Measurements from ENCODE around the gene PDE9A. TPM values are rescaled to one million over a fixed set of nuclear protein-coding genes. Genes with fewer than 3 reads are reported as not detected.

Gene PDE9A
- total RNA-seq, 5 donors from 2014 or later (not counting 1 experiment from before 2014, with no cell fraction given) = 11.5 to 18.3 (median 16.1) TPM

GRCh38 chr21:42685954-42686500 is 32.6 kb downstream of the PDE9A start:
- ATAC-seq (replicated peaks in 1 of 4) (no peak), DNase-seq (no peak)
- no peaks in the 10 kb centered on the region for H3K27me3 Mint-ChIP-seq
- Histone ChIP-seq H3K27ac (ENCODE audit: low read length) (no peak overlapping the region), H3K36me3 (ENCODE audit: control insufficient read depth in 2 of 2, extremely low read depth in 1 of 2, insufficient read depth in 1 of 2, low read length in 1 of 2) (peaks cover 0 to 17% of the 10 kb centered on the region in 2 donors), H3K4me3 (ENCODE audit: control insufficient read depth in 1 of 2, extremely low read depth in 1 of 2, low read length in 1 of 2) (no peak overlapping the region), H3K27me3 (replicated peaks in 1 of 2; ENCODE audit: control insufficient read depth in 2 of 2, extremely low read depth in 1 of 2, insufficient read depth in 2 of 2, low read length in 1 of 2) (peaks cover 0 to 4% of the 10 kb centered on the region in 2 experiments), H3K4me1 (ENCODE audit: control insufficient read depth in 1 of 2, extremely low read depth in 1 of 2, insufficient read depth in 2 of 2, low read length in 2 of 2) (peaks cover 33 to 42% of the 10 kb centered on the region in 2 experiments), H3K9me3 (no peaks in the 10 kb centered on the region)
- peak overlapping the region in 1 of 3 donors; percentile 84 for H3K4me3 Mint-ChIP-seq
- 97% methylated on average over 28 of the region's 41 CpGs for WGBS (ENCODE audit: insufficient coverage)
- H3K9me3 Mint-ChIP-seq = no peaks in the 10 kb centered on the region
- H3K4me1 Mint-ChIP-seq = peaks cover 43 to 50% (median 49%) of the 10 kb centered on the region in 3 donors
- CTCF ChIA-PET = interaction anchor here in 1 of 2 donors (0.6 kb wide), 1 partner anchor 9 kb away, joined by 6 read pairs; no protein-coding TSS in a partner anchor
- POLR2A ChIA-PET = no interaction called here
- peaks cover 4% of the 10 kb centered on the region for H3K36me3 Mint-ChIP-seq
- peak overlapping the region; percentile 27 to 92 for H3K27ac Mint-ChIP-seq

- H3K27me3 Mint-ChIP-seq = no peaks in the 10 kb centered on the region
- Histone ChIP-seq H3K27me3 (replicated peaks in 1 of 2; ENCODE audit: control insufficient read depth in 2 of 2, extremely low read depth in 1 of 2, insufficient read depth in 2 of 2, low read length in 1 of 2) (peaks cover 0 to 4% of the 10 kb centered on the region in 2 experiments), H3K4me1 (ENCODE audit: control insufficient read depth in 1 of 2, extremely low read depth in 1 of 2, insufficient read depth in 2 of 2, low read length in 2 of 2) (peaks cover 16 to 25% of the 10 kb centered on the region in 2 experiments), H3K27ac (ENCODE audit: low read length) (no peak overlapping the region), H3K36me3 (ENCODE audit: control insufficient read depth in 2 of 2, extremely low read depth in 1 of 2, insufficient read depth in 1 of 2, low read length in 1 of 2) (peaks cover 0 to 28% of the 10 kb centered on the region in 2 donors), H3K4me3 (ENCODE audit: control insufficient read depth in 1 of 2, extremely low read depth in 1 of 2, low read length in 1 of 2) (no peak overlapping the region), H3K9me3 (no peaks in the 10 kb centered on the region)
- DNase-seq = no peak
- H3K27ac Mint-ChIP-seq = peak overlapping the region; percentile 16 to 53
- ChIA-PET CTCF (no interaction called here), POLR2A (no interaction called here)
- H3K4me1 Mint-ChIP-seq = peaks cover 25 to 32% (median 32%) of the 10 kb centered on the region in 3 donors
- no peak overlapping the region for H3K4me3 Mint-ChIP-seq
- ATAC-seq (replicated peaks in 1 of 4) = no peak
- H3K36me3 Mint-ChIP-seq = peaks cover 4% of the 10 kb centered on the region
- WGBS (ENCODE audit: insufficient coverage) = 91% methylated on average over 18 of the region's 18 CpGs
- H3K9me3 Mint-ChIP-seq = no peaks in the 10 kb centered on the region
Observed at GRCh38 chr21:42687796-42688195, 34.4 kb downstream of the PDE9A start.

DNA sequence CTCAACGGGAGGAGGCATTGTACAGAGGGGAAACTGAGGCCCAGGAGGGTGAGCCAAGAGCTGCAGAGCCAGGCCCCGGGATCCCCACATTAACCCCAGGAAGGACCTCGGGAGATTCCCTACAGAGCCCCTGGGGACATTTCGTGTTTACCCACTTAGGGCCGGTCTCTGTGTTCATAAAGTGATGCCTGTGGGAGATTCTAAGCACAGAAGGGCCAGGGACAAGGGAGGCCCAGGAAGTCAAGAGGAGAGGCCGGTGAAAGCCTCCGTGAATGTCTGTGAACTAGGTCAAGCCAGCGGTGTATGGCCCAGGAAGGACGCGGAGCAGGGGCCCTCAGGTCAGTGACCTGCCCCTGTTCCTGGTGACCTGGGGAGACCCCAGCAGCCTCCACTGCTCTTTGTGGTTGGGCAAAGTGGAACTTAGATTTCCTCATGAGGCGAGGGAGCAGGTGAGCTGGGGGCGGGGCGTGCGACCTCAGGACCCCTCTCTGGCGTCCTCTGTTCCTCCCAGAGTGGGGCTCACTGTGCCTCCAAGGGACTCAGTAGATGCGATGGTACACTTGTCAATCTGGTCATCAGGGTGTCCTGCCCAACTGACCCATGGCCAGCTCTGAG is 34.9 kb downstream of the PDE9A start:
- Mint-ChIP-seq H3K27ac (peak overlapping the region in 1 of 2 donors; percentile 53), H3K27me3 (no peaks in the 10 kb centered on the region), H3K4me3 (no peak overlapping the region), H3K36me3 (peaks cover 4% of the 10 kb centered on the region), H3K9me3 (no peaks in the 10 kb centered on the region), H3K4me1 (peaks cover 20 to 27% (median 26%) of the 10 kb centered on the region in 3 donors)
- no peaks in the 10 kb centered on the region for H3K9me3 ChIP-seq
- no peak overlapping the region for H3K4me3 ChIP-seq (ENCODE audit: control insufficient read depth in 1 of 2, extremely low read depth in 1 of 2, low read length in 1 of 2)
- WGBS (ENCODE audit: insufficient coverage) = 95% methylated on average over 14 of the region's 16 CpGs
- peaks cover 0 to 4% of the 10 kb centered on the region in 2 experiments for H3K27me3 ChIP-seq (replicated peaks in 1 of 2; ENCODE audit: control insufficient read depth in 2 of 2, extremely low read depth in 1 of 2, insufficient read depth in 2 of 2, low read length in 1 of 2)
- no peak overlapping the region for H3K27ac ChIP-seq (ENCODE audit: low read length)
- DNase-seq (no peak), ATAC-seq (replicated peaks in 1 of 4) (no peak)
- peaks cover 0 to 28% of the 10 kb centered on the region in 2 donors for H3K36me3 ChIP-seq (ENCODE audit: control insufficient read depth in 2 of 2, extremely low read depth in 1 of 2, insufficient read depth in 1 of 2, low read length in 1 of 2)
- H3K4me1 ChIP-seq (ENCODE audit: control insufficient read depth in 1 of 2, extremely low read depth in 1 of 2, insufficient read depth in 2 of 2, low read length in 2 of 2) = peaks cover 11 to 20% of the 10 kb centered on the region in 2 experiments
- POLR2A ChIA-PET = no interaction called here
- CTCF ChIA-PET = interaction anchor here in 1 of 2 donors (0.6 kb wide), 1 partner anchor 94 kb away, joined by 3 read pairs; no protein-coding TSS in a partner anchor

DNA sequence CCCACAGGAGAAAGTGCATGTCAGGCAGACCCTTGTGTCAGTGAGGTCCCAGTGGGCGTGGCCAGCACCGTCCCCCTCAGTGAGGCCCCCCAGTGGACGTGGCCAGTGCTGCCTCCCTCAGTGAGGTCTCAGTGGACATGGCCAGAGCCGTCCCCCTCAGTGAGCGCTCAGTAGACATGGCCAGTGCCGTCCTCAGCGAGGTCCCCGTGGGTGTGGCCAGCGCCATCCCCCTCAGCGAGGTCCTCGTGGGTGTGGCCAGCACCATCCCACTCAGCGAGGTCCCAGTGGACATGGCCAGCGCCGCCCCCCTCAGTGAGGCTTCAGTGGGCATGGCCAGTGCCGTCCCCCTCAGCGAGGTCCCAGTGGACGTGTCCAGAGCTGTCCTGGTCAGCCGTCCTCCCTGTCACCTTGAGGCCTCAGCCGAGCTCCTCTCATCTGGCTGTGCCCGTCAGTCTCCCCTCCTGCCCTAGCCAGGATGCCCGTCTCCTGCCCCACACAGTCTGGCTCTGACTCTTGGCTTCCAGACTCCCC is 35.5 kb downstream of the PDE9A start:
- WGBS (ENCODE audit: insufficient coverage) = 90% methylated on average over 21 of the region's 21 CpGs

GRCh38 chr21:42690586-42690985 is 37.2 kb downstream of the PDE9A start:
- H3K4me3 Mint-ChIP-seq = no peak overlapping the region
- CTCF ChIA-PET = no interaction called here
- H3K27me3 Mint-ChIP-seq = no peaks in the 10 kb centered on the region
- H3K27ac Mint-ChIP-seq = no peak overlapping the region
- no peak overlapping the region for H3K27ac ChIP-seq (ENCODE audit: low read length)
- ATAC-seq (replicated peaks in 1 of 4) (no peak), DNase-seq (no peak)
- peaks cover 7% of the 10 kb centered on the region for H3K36me3 Mint-ChIP-seq
- H3K9me3 Mint-ChIP-seq = no peaks in the 10 kb centered on the region
- H3K27me3 ChIP-seq (replicated peaks in 1 of 2; ENCODE audit: control insufficient read depth in 2 of 2, extremely low read depth in 1 of 2, insufficient read depth in 2 of 2, low read length in 1 of 2) = peaks cover 0 to 4% of the 10 kb centered on the region in 2 experiments
- peaks cover 0 to 7% (median 6%) of the 10 kb centered on the region in 3 donors for H3K4me1 Mint-ChIP-seq
- POLR2A ChIA-PET = no interaction called here
- H3K9me3 ChIP-seq = no peaks in the 10 kb centered on the region
- peaks cover 0 to 28% of the 10 kb centered on the region in 2 donors for H3K36me3 ChIP-seq (ENCODE audit: control insufficient read depth in 2 of 2, extremely low read depth in 1 of 2, insufficient read depth in 1 of 2, low read length in 1 of 2)
- H3K4me1 ChIP-seq (ENCODE audit: control insufficient read depth in 1 of 2, extremely low read depth in 1 of 2, insufficient read depth in 2 of 2, low read length in 2 of 2) = no peaks in the 10 kb centered on the region
- 80% methylated on average over 6 of the region's 6 CpGs for WGBS (ENCODE audit: insufficient coverage)
- H3K4me3 ChIP-seq (ENCODE audit: control insufficient read depth in 1 of 2, extremely low read depth in 1 of 2, low read length in 1 of 2) = no peak overlapping the region

More for the DNA sequence above, 35.5 kb downstream of the PDE9A start:
- Histone ChIP-seq H3K4me1 (ENCODE audit: control insufficient read depth in 1 of 2, extremely low read depth in 1 of 2, insufficient read depth in 2 of 2, low read length in 2 of 2) (peaks cover 6 to 15% of the 10 kb centered on the region in 2 experiments), H3K36me3 (ENCODE audit: control insufficient read depth in 2 of 2, extremely low read depth in 1 of 2, insufficient read depth in 1 of 2, low read length in 1 of 2) (peaks cover 0 to 28% of the 10 kb centered on the region in 2 donors), H3K27me3 (replicated peaks in 1 of 2; ENCODE audit: control insufficient read depth in 2 of 2, extremely low read depth in 1 of 2, insufficient read depth in 2 of 2, low read length in 1 of 2) (peaks cover 0 to 4% of the 10 kb centered on the region in 2 experiments), H3K9me3 (no peaks in the 10 kb centered on the region), H3K27ac (ENCODE audit: low read length) (no peak overlapping the region), H3K4me3 (ENCODE audit: control insufficient read depth in 1 of 2, extremely low read depth in 1 of 2, low read length in 1 of 2) (no peak overlapping the region)
- no peak for ATAC-seq (replicated peaks in 1 of 4)
- Mint-ChIP-seq H3K27ac (no peak overlapping the region), H3K27me3 (no peaks in the 10 kb centered on the region), H3K9me3 (no peaks in the 10 kb centered on the region), H3K36me3 (peaks cover 4% of the 10 kb centered on the region), H3K4me3 (no peak overlapping the region), H3K4me1 (peaks cover 14 to 21% (median 20%) of the 10 kb centered on the region in 3 donors)
- POLR2A ChIA-PET = interaction anchor here in 1 of 2 donors (0.6 kb wide), 1 partner anchor 301 kb away, joined by 3 read pairs; no protein-coding TSS in a partner anchor
- no peak for DNase-seq
- CTCF ChIA-PET = interaction anchor here in 1 of 2 donors (0.6 kb wide), 1 partner anchor 95 kb away, joined by 3 read pairs; no protein-coding TSS in a partner anchor

DNA sequence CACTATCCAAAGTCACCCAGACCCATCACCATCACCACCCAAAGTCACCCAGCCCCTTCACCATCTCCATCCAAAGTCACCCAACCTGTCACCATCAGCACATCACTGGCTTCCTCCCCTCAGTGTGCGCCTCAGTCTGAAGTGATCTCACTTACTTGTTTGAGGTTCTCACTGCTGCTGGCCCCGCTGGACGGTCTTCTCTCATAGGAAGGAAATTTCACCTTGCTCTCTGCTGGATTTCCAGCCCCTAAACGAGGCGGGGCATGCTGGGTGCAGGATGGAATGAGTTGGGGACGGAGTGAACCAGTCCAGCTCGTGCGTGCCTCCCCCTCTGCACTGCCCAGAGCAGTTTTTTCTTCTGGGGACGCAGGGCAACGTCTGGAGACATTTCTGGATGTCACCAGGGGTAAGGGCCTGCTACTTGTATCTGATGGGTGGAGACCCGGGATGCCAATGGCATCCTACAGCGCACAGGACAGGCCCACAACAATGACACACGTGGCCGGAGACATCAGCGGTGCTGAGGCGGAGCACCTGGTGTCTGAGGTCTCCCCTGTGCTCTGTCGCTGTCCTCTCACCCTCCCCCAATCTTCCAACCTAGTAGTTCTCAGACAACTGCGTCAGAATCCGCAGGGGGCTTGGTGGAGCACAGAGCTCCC is 38.6 kb downstream of the PDE9A start:
- ChIA-PET CTCF (no interaction called here), POLR2A (no interaction called here)
- H3K4me1 Mint-ChIP-seq = no peaks in the 10 kb centered on the region
- 94% methylated on average over 14 of the region's 19 CpGs for WGBS (ENCODE audit: insufficient coverage)
- Histone ChIP-seq H3K4me3 (ENCODE audit: control insufficient read depth in 1 of 2, extremely low read depth in 1 of 2, low read length in 1 of 2) (no peak overlapping the region), H3K27me3 (replicated peaks in 1 of 2; ENCODE audit: control insufficient read depth in 2 of 2, extremely low read depth in 1 of 2, insufficient read depth in 2 of 2, low read length in 1 of 2) (peaks cover 0 to 4% of the 10 kb centered on the region in 2 experiments), H3K9me3 (no peaks in the 10 kb centered on the region), H3K4me1 (ENCODE audit: control insufficient read depth in 1 of 2, extremely low read depth in 1 of 2, insufficient read depth in 2 of 2, low read length in 2 of 2) (no peaks in the 10 kb centered on the region), H3K27ac (ENCODE audit: low read length) (no peak overlapping the region), H3K36me3 (ENCODE audit: control insufficient read depth in 2 of 2, extremely low read depth in 1 of 2, insufficient read depth in 1 of 2, low read length in 1 of 2) (peaks cover 0 to 28% of the 10 kb centered on the region in 2 donors)
- peaks cover 7% of the 10 kb centered on the region for H3K36me3 Mint-ChIP-seq
- ATAC-seq (replicated peaks in 1 of 4) (no peak), DNase-seq (no peak)
- H3K27me3 Mint-ChIP-seq = no peaks in the 10 kb centered on the region
- H3K4me3 Mint-ChIP-seq = no peak overlapping the region
- H3K9me3 Mint-ChIP-seq = no peaks in the 10 kb centered on the region
- no peak overlapping the region for H3K27ac Mint-ChIP-seq

All from T-cell (primary cell).